SK-N-SH treated with all-trans-retinoic acid at 6 μM for 48 hours (cell line): ENCODE results near the gene LAMB3.

Experiments
- ATAC-seq: fragments of 200-7000 bp; cut with Tn5 transposase; 3 replicates; pipeline ENCODE4 v1.9.1; 2020; ENCODE audit warnings: mild to moderate bottlenecking, moderate library complexity
- ARNTL ChIP-seq: fragments of 450-650 bp; formaldehyde crosslinking; IDR thresholded peaks from 2 replicates; pipeline ENCODE4 v1.5.0; 2020; ENCODE audit warnings: low read depth, mild to moderate bottlenecking, moderate library complexity, borderline replicate concordance
- BACH2 ChIP-seq: fragments of 250-450 bp; sonication (Bioruptor Pico); IDR thresholded peaks from 2 replicates; pipeline ENCODE4 v1.9.0; 2021; ENCODE audit warnings: mild to moderate bottlenecking, borderline replicate concordance
- GLIS3 ChIP-seq: fragments of 250-450 bp; sonication (Bioruptor Pico); IDR thresholded peaks from 2 replicates; pipeline ENCODE4 v1.5.0; 2020; ENCODE audit warnings: mild to moderate bottlenecking, moderate library complexity
- ISL1 ChIP-seq: fragments of 250-450 bp; sonication (Bioruptor Pico); IDR thresholded peaks from 2 replicates; pipeline ENCODE4 v2.1.2; 2022; ENCODE audit warnings: mild to moderate bottlenecking, moderate library complexity
- OSR1 ChIP-seq: fragments of 250-450 bp; sonication (Bioruptor Pico); IDR thresholded peaks from 2 replicates; pipeline ENCODE4 v1.8.0; 2022; ENCODE audit warnings: moderate library complexity, mild to moderate bottlenecking, inconsistent platforms
- POU6F1 ChIP-seq: fragments of 250-450 bp; sonication (Bioruptor Pico); IDR thresholded peaks from 2 replicates; pipeline ENCODE4 v1.8.0; 2021; ENCODE audit warnings: low read depth, mild to moderate bottlenecking, moderate library complexity, borderline replicate concordance
- PPARA ChIP-seq: fragments of 250-450 bp; sonication (Bioruptor Pico); IDR thresholded peaks from 2 replicates; pipeline ENCODE4 v1.5.0; 2020; ENCODE audit warnings: mild to moderate bottlenecking, borderline replicate concordance
- RARB ChIP-seq: fragments of 250-450 bp; sonication (Bioruptor Pico); IDR thresholded peaks from 2 replicates; pipeline ENCODE4 v1.8.0; 2021; ENCODE audit warnings: mild to moderate bottlenecking, moderate library complexity
- SNAI2 ChIP-seq: fragments of 250-450 bp; sonication (Bioruptor Pico); IDR thresholded peaks from 2 replicates; pipeline ENCODE4 v1.5.0; 2020; ENCODE audit warnings: mild to moderate bottlenecking, moderate library complexity
- TCF4 ChIP-seq: fragments of 250-450 bp; sonication (Bioruptor Pico); IDR thresholded peaks from 2 replicates; pipeline ENCODE4 v1.8.0; 2021; ENCODE audit warnings: mild to moderate bottlenecking, moderate library complexity, borderline replicate concordance
- TOX ChIP-seq: fragments of 250-450 bp; sonication (Bioruptor Pico); IDR thresholded peaks from 2 replicates; pipeline ENCODE4 v1.8.0; 2021; ENCODE audit warnings: mild to moderate bottlenecking, moderate library complexity, borderline replicate concordance
- ZC3H10 ChIP-seq: fragments of 250-450 bp; sonication (Bioruptor Pico); IDR thresholded peaks from 2 replicates; pipeline ENCODE4 v1.5.1; 2021; ENCODE audit warnings: mild to moderate bottlenecking, moderate library complexity
- ZFP3 ChIP-seq: fragments of 250-450 bp; sonication (Bioruptor Pico); IDR thresholded peaks from 2 replicates; pipeline ENCODE4 v1.5.0; 2020; ENCODE audit warnings: mild to moderate bottlenecking, moderate library complexity
- ZFP30 ChIP-seq: fragments of 450-650 bp; formaldehyde crosslinking; IDR thresholded peaks from 2 replicates; pipeline ENCODE4 v1.5.0; 2022; ENCODE audit warnings: mild to moderate bottlenecking, moderate library complexity
- ZNF565 ChIP-seq: fragments of 450-650 bp; formaldehyde crosslinking; conservative IDR thresholded peaks from 2 replicates; pipeline ENCODE4 v1.5.0; 2020; ENCODE audit warnings: low read depth, mild to moderate bottlenecking, moderate library complexity
- ZNF70 ChIP-seq: fragments of 450-650 bp; formaldehyde crosslinking; IDR thresholded peaks from 2 replicates; pipeline ENCODE4 v1.5.0; 2020; ENCODE audit warnings: mild to moderate bottlenecking, moderate library complexity
- ZNF8 ChIP-seq: fragments of 450-650 bp; formaldehyde crosslinking; IDR thresholded peaks from 2 replicates; pipeline ENCODE4 v1.5.0; 2020; ENCODE audit warnings: mild to moderate bottlenecking, moderate library complexity
- TF ChIP-seq, protein P1 (sequence below): fragments of 250-450 bp; sonication (Bioruptor Pico); IDR thresholded peaks from 2 replicates; pipeline ENCODE4 v1.5.0; 2020; ENCODE audit warnings: mild to moderate bottlenecking, moderate library complexity
- TF ChIP-seq, protein P2 (sequence below): fragments of 250-450 bp; sonication (Bioruptor Pico); IDR thresholded peaks from 2 replicates; pipeline ENCODE4 v1.5.1; 2020; ENCODE audit warnings: low read depth, mild to moderate bottlenecking, moderate library complexity

Gene LAMB3

GRCh38 chr1:209621286-209621685 lies 30.9 kb downstream of the LAMB3 start:
- no peak for ATAC-seq
- no peak for TF ChIP-seq POU6F1 (CRISPR knock-in tag)
- no peak for TF ChIP-seq ISL1 (CRISPR knock-in tag)
- TF ChIP-seq TCF4 (CRISPR knock-in tag), result no peak
- TF ChIP-seq ZFP3 (CRISPR knock-in tag), result no peak
- TF ChIP-seq GLIS3, result no peak
- no peak for TF ChIP-seq SNAI2
- TF ChIP-seq ZNF70, result no peak
- TF ChIP-seq ZNF565 (CRISPR knock-in tag), result no peak
- TF ChIP-seq PPARA, result no peak

GRCh38 chr1:209620487-209620884 lies 31.7 kb downstream of the LAMB3 start:
- TF ChIP-seq BACH2, result no peak
- no peak for TF ChIP-seq GLIS3
- TF ChIP-seq ZNF8 (CRISPR knock-in tag), result no peak
- no peak for TF ChIP-seq ISL1 (CRISPR knock-in tag)
- TF ChIP-seq RARB (CRISPR knock-in tag), result no peak
- TF ChIP-seq, protein P1, sequence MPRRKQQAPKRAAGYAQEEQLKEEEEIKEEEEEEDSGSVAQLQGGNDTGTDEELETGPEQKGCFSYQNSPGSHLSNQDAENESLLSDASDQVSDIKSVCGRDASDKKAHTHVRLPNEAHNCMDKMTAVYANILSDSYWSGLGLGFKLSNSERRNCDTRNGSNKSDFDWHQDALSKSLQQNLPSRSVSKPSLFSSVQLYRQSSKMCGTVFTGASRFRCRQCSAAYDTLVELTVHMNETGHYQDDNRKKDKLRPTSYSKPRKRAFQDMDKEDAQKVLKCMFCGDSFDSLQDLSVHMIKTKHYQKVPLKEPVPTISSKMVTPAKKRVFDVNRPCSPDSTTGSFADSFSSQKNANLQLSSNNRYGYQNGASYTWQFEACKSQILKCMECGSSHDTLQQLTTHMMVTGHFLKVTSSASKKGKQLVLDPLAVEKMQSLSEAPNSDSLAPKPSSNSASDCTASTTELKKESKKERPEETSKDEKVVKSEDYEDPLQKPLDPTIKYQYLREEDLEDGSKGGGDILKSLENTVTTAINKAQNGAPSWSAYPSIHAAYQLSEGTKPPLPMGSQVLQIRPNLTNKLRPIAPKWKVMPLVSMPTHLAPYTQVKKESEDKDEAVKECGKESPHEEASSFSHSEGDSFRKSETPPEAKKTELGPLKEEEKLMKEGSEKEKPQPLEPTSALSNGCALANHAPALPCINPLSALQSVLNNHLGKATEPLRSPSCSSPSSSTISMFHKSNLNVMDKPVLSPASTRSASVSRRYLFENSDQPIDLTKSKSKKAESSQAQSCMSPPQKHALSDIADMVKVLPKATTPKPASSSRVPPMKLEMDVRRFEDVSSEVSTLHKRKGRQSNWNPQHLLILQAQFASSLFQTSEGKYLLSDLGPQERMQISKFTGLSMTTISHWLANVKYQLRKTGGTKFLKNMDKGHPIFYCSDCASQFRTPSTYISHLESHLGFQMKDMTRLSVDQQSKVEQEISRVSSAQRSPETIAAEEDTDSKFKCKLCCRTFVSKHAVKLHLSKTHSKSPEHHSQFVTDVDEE (CRISPR knock-in tag), result no peak

GRCh38 chr1:209619696-209620486 lies 32.3 kb downstream of the LAMB3 start:
- no peak for TF ChIP-seq OSR1 (CRISPR knock-in tag)
- no peak for TF ChIP-seq ZFP30 (CRISPR knock-in tag)
- TF ChIP-seq, protein P1 (CRISPR knock-in tag), result no peak
- no peak for TF ChIP-seq ARNTL (CRISPR knock-in tag)
- TF ChIP-seq ZC3H10, result no peak
- TF ChIP-seq ZNF70, result no peak
- TF ChIP-seq SNAI2, result no peak
- TF ChIP-seq TOX (CRISPR knock-in tag), result no peak
- TF ChIP-seq, protein P2, sequence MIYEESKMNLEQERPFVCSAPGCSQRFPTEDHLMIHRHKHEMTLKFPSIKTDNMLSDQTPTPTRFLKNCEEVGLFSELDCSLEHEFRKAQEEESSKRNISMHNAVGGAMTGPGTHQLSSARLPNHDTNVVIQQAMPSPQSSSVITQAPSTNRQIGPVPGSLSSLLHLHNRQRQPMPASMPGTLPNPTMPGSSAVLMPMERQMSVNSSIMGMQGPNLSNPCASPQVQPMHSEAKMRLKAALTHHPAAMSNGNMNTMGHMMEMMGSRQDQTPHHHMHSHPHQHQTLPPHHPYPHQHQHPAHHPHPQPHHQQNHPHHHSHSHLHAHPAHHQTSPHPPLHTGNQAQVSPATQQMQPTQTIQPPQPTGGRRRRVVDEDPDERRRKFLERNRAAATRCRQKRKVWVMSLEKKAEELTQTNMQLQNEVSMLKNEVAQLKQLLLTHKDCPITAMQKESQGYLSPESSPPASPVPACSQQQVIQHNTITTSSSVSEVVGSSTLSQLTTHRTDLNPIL (CRISPR knock-in tag), result no peak
- TF ChIP-seq POU6F1 (CRISPR knock-in tag), result no peak
- TF ChIP-seq ZFP3 (CRISPR knock-in tag), result no peak
- no peak for TF ChIP-seq TCF4 (CRISPR knock-in tag)
- no peak for TF ChIP-seq BACH2
- TF ChIP-seq ISL1 (CRISPR knock-in tag), result no peak
- TF ChIP-seq PPARA, result no peak
- TF ChIP-seq RARB (CRISPR knock-in tag), result no peak
- no peak for TF ChIP-seq ZNF8 (CRISPR knock-in tag)
- TF ChIP-seq, all 23 proteins: peak for 0
- ATAC-seq, result no peak

More at GRCh38 chr1:209620487-209620884, 31.7 kb downstream of the LAMB3 start:
- ATAC-seq, result no peak
